Activated CD4-positive, alpha-beta T cell treated with anti-CD3 and anti-CD28 coated beads, Interleukin-2, amount 10 ng/mL, durations not matched to agents 7 days and 5 days (primary cell): ENCODE measurements around the gene MDP1. TPM values are rescaled to one million over a fixed set of nuclear protein-coding genes. Genes with fewer than 3 reads are reported as not detected.
A peak's percentile ranks its signal among the peaks of the same experiment; 100 is the strongest.
"Not testable (repeated sequence)": the region's sequence is repeated elsewhere in the genome, so short reads cannot be mapped to it uniquely, and the experiment has no call there.

ENCODE experiments used
- CTCF ChIA-PET: fragments of 350-600 bp; sonication (Branson Sonifier 250); formaldehyde crosslinking; loops from one replicate; lab custom pipeline; 2021; ENCODE audit warnings: antibody characterized with exemption; lab: Charles Lee
- POLR2A ChIA-PET: fragments of 350-600 bp; sonication (Branson Sonifier 250); formaldehyde crosslinking; loops from one replicate; lab custom pipeline; 2021; ENCODE audit warnings: antibody characterized with exemption; lab: Charles Lee
- DNase-seq: peaks from one replicate; pipeline ENCODE4 v3.0.0-alpha.2; 2020
- H3K27ac Mint-ChIP-seq: one replicate; pipeline ENCODE4 v1.8.0; 2021; ENCODE audit warnings: mild to moderate bottlenecking, moderate library complexity, mixed read lengths
- H3K27me3 Mint-ChIP-seq: one replicate; pipeline ENCODE4 v1.8.0; 2021; ENCODE audit warnings: mixed read lengths
- H3K36me3 Mint-ChIP-seq: one replicate; pipeline ENCODE4 v1.8.0; 2021; ENCODE audit warnings: low read depth, mixed read lengths
- H3K4me1 Mint-ChIP-seq: one replicate; pipeline ENCODE4 v1.8.0; 2021; ENCODE audit warnings: mixed read lengths
- H3K4me3 Mint-ChIP-seq: one replicate; pipeline ENCODE4 v1.8.0; 2021; ENCODE audit warnings: mild to moderate bottlenecking, moderate library complexity, mixed read lengths
- H3K9me3 Mint-ChIP-seq: one replicate; pipeline ENCODE4 v1.8.0; 2021; ENCODE audit warnings: mixed read lengths
- total RNA-seq, 2 experiments: library from RNA; stranded (reverse); gene quantifications; one replicate each; pipeline ENCODE4 v1.2.3, GENCODE V29; 2021

The MDP1 gene
- total RNA-seq, 2 experiments from 2014 or later: 10.1 to 10.7 TPM

- Mint-ChIP-seq H3K9me3 (peaks cover 11% of the 10 kb centered on the region), H3K36me3 (peaks cover 93% of the 10 kb centered on the region), H3K4me1 (peaks cover 22% of the 10 kb centered on the region)
- CTCF ChIA-PET: interaction anchor here (0.9 to 1.7 kb wide), 3 partner anchors 26 to 42 kb away, joined by 3 to 5 read pairs (median 3); partner anchors contain the start of genes IRF9 and TINF2
- H3K27me3 Mint-ChIP-seq, H3K27ac Mint-ChIP-seq, H3K4me3 Mint-ChIP-seq, POLR2A ChIA-PET, DNase-seq: not testable (repeated sequence)
These were observed 12.5 kb downstream of the MDP1 start for GRCh38 chr14:24203249-24203886.

- CTCF ChIA-PET: interaction anchor here (1.7 kb wide), 1 partner anchor 41 kb away, joined by 5 read pairs; the partner anchor contains the start of gene IRF9
- POLR2A ChIA-PET, DNase-seq, H3K27me3 Mint-ChIP-seq, H3K4me3 Mint-ChIP-seq, H3K27ac Mint-ChIP-seq: not testable (repeated sequence)
- H3K9me3 Mint-ChIP-seq: peaks cover 11% of the 10 kb centered on the region
- H3K36me3 Mint-ChIP-seq: peaks cover 86% of the 10 kb centered on the region
- peaks cover 26% of the 10 kb centered on the region for H3K4me1 Mint-ChIP-seq
These were observed 13.3 kb downstream of the MDP1 start for GRCh38 chr14:24202538-24202937.

- DNase-seq: no peak
- ChIA-PET POLR2A (no interaction called here), CTCF (interaction anchor here (0.6 to 1.6 kb wide), 2 partner anchors 38 to 225 kb away, joined by 4 to 6 read pairs; partner anchors contain the start of gene IRF9)
- Mint-ChIP-seq H3K4me3 (no peak overlapping the region), H3K9me3 (peaks cover 11% of the 10 kb centered on the region), H3K27me3 (no peaks in the 10 kb centered on the region), H3K36me3 (peaks cover 65% of the 10 kb centered on the region), H3K27ac (peak overlapping the region; percentile 37), H3K4me1 (peaks cover 41% of the 10 kb centered on the region)
These were observed 16.9 kb downstream of the MDP1 start for GRCh38 chr14:24198814-24199524.

- H3K4me3 Mint-ChIP-seq: peak overlapping the region; percentile 98
- H3K36me3 Mint-ChIP-seq: peaks cover 57% of the 10 kb centered on the region
- peaks cover 1% of the 10 kb centered on the region for H3K9me3 Mint-ChIP-seq
- POLR2A ChIA-PET: no interaction called here
- CTCF ChIA-PET: interaction anchor here (0.8 to 2.3 kb wide), 4 partner anchors 9 to 234 kb away, joined by 3 to 5 read pairs (median 4); partner anchors contain the start of gene TINF2
- DNase-seq: no peak
- no peaks in the 10 kb centered on the region for H3K27me3 Mint-ChIP-seq
- peaks cover 50% of the 10 kb centered on the region for H3K4me1 Mint-ChIP-seq
- peak overlapping the region; percentile 66 for H3K27ac Mint-ChIP-seq
These were observed 18.8 kb downstream of the MDP1 start for GRCh38 chr14:24197056-24197450.

- Mint-ChIP-seq H3K9me3 (no peaks in the 10 kb centered on the region), H3K4me1 (peaks cover 54% of the 10 kb centered on the region), H3K27ac (peak overlapping the region; percentile 99), H3K36me3 (peaks cover 56% of the 10 kb centered on the region), H3K4me3 (peak overlapping the region; percentile 98), H3K27me3 (no peaks in the 10 kb centered on the region)
- no peak for DNase-seq
- ChIA-PET POLR2A (interaction anchor here (0.9 to 1.2 kb wide), 3 partner anchors 10 to 112 kb away, joined by 3 to 4 read pairs (median 3); partner anchors contain the start of genes CIDEB and IRF9), CTCF (interaction anchor here (1.0 to 2.3 kb wide), 10 partner anchors 10 to 235 kb away, joined by 4 to 12 read pairs (median 5); partner anchors contain the start of genes CIDEB, IRF9, LTB4R2 and MDP1)
These were observed 19.5 kb downstream of the MDP1 start for GRCh38 chr14:24196071-24197055.

- Mint-ChIP-seq H3K4me3 (peak within 1 kb of the TSS; percentile 98), H3K9me3 (no peaks in the 10 kb centered on the region), H3K36me3 (peaks cover 52% of the 10 kb centered on the region), H3K4me1 (peaks cover 56% of the 10 kb centered on the region), H3K27me3 (no peaks in the 10 kb centered on the region), H3K27ac (peak within 1 kb of the TSS; percentile 99)
- POLR2A ChIA-PET: interaction anchor here (0.6 to 1.2 kb wide), 4 partner anchors 9 to 112 kb away, joined by 3 to 4 read pairs (median 3); partner anchors contain the start of genes CIDEB and IRF9
- CTCF ChIA-PET: interaction anchor here (0.5 to 2.3 kb wide), 14 partner anchors 11 to 236 kb away, joined by 3 to 12 read pairs (median 5); partner anchors contain the start of genes CHMP4A, CIDEB, IRF9 and LTB4R2
- peak; percentile 91 for DNase-seq
These were observed 20.4 kb downstream of the MDP1 start, which contains the start of gene TM9SF1 for GRCh38 chr14:24195186-24196070. TM9SF1 (minus strand) TSS chr14:24195441; CDS start chr14:24195019, 422 bp downstream.

GRCh38 chr14:24194873-24195185 is 21.0 kb downstream of the MDP1 start:
- ChIA-PET POLR2A (interaction anchor here (1.2 kb wide), 1 partner anchor 34 kb away, joined by 4 read pairs; the partner anchor contains the start of gene IRF9), CTCF (interaction anchor here (0.5 to 2.3 kb wide), 8 partner anchors 14 to 237 kb away, joined by 3 to 12 read pairs (median 5); partner anchors contain the start of genes IRF9, LTB4R2, MDP1 and TINF2)
- DNase-seq: no peak
- Mint-ChIP-seq H3K27ac (peak overlapping the region; percentile 99), H3K27me3 (no peaks in the 10 kb centered on the region), H3K36me3 (peaks cover 53% of the 10 kb centered on the region), H3K4me1 (peaks cover 61% of the 10 kb centered on the region), H3K9me3 (no peaks in the 10 kb centered on the region), H3K4me3 (peak overlapping the region; percentile 98)

- no peak for DNase-seq
- Mint-ChIP-seq H3K4me3 (peak overlapping the region; percentile 98), H3K9me3 (no peaks in the 10 kb centered on the region), H3K27ac (peak overlapping the region; percentile 99), H3K4me1 (peaks cover 66% of the 10 kb centered on the region), H3K27me3 (no peaks in the 10 kb centered on the region), H3K36me3 (peaks cover 50% of the 10 kb centered on the region)
- CTCF ChIA-PET: interaction anchor here (0.7 to 2.1 kb wide), 8 partner anchors 13 to 116 kb away, joined by 3 to 12 read pairs (median 4); partner anchors contain the start of genes CHMP4A, CIDEB, IRF9 and LTB4R2
- POLR2A ChIA-PET: no interaction called here
These were observed 21.5 kb downstream of the MDP1 start for GRCh38 chr14:24194186-24194872.

GRCh38 chr14:24192933-24193332 is 22.9 kb downstream of the MDP1 start:
- ChIA-PET CTCF (interaction anchor here (0.6 to 1.5 kb wide), 2 partner anchors 20 to 69 kb away, joined by 3 to 5 read pairs; partner anchors contain the start of gene CHMP4A), POLR2A (no interaction called here)
- no peaks in the 10 kb centered on the region for H3K9me3 Mint-ChIP-seq
- H3K4me3 Mint-ChIP-seq: no peak overlapping the region
- peak overlapping the region; percentile 69 for H3K27ac Mint-ChIP-seq
- no peaks in the 10 kb centered on the region for H3K27me3 Mint-ChIP-seq
- H3K4me1 Mint-ChIP-seq: peaks cover 69% of the 10 kb centered on the region
- DNase-seq: no peak
- peaks cover 45% of the 10 kb centered on the region for H3K36me3 Mint-ChIP-seq

- CTCF ChIA-PET: no interaction called here
- POLR2A ChIA-PET: no interaction called here
- Mint-ChIP-seq H3K36me3 (peaks cover 40% of the 10 kb centered on the region), H3K4me3 (no peak overlapping the region), H3K9me3 (no peaks in the 10 kb centered on the region), H3K27ac (no peak overlapping the region), H3K27me3 (no peaks in the 10 kb centered on the region), H3K4me1 (peaks cover 69% of the 10 kb centered on the region)
- DNase-seq: no peak
These were observed 25.4 kb downstream of the MDP1 start for GRCh38 chr14:24190416-24190815.
